HG03378 (cell line): Measurements from ENCODE around the gene LENEP.

Source experiments
- ATAC-seq: cut with Tn5 transposase; IDR thresholded peaks from one replicate; pipeline ENCODE4 v1.9.1; 2021; ENCODE audit warnings: mild to moderate bottlenecking, moderate library complexity; ENCODE audit not compliant: unreplicated experiment

LENEP gene

DNA sequence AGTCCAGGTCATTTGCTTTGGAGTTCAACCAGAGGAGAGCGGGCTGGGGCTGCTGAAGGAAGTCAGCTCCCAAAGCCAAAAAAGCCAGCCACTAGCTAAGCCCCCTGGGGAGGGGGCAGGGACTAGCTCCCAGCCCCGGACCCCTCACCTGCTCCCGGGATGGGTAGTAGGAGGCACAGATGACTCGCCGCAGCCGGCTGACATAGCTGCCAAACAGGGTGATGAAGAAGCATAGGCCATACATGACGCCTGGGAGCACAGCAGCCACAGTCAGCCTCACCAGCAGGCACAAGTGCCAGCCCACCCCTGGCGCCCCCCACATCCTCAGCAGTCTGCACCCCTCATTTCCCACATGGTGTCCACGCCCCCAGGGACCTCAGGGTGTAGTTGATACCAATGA is 32.8 kb downstream of the LENEP start:
- ATAC-seq = no peak

GRCh38 chr1:155026588-155026987 is 33.2 kb downstream of the LENEP start:
- no peak for ATAC-seq

DNA sequence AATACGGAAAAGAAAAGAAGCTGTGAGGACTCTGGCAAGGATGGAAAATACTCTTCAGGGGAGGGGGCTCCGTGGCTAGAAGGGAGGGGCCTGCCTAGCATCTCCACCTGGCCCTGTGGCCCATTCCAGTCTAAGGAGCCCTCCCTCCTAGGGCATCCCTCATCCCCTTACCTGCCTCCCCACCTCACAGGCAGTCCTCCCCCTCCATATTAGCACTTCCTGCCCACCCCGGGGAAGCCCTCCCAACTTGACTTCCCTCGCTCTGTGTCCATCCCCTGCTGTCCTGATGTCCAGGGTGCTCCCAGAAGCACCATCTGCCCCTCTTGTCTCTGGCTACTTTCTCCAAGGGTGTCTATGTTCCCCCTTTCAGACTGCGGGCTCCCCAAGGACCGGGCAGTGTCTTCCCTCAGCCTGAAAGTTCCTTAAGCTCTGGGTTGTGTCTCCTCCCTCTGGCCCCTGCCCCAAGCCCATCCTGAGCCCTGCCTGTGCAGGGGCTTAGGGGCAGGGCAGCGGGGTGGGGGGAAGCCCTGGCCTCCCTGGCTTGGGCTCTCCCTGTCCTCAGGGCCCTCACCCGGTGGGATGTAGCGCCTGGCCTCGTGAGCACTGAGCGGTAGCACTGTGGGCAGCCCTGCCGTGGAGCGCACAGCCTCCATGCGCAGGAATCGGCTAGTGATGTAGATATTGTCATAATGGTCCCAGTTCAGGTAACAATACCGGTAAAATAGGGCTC is 36.3 kb downstream of the LENEP start:
- no peak for ATAC-seq

GRCh38 chr1:155030243-155030795 is 36.9 kb downstream of the LENEP start:
- ATAC-seq = no peak

GRCh38 chr1:155030899-155031298 is 37.5 kb downstream of the LENEP start:
- no peak for ATAC-seq

- no peak for ATAC-seq
Observed at GRCh38 chr1:155032886-155033285, 39.5 kb downstream of the LENEP start.

DNA sequence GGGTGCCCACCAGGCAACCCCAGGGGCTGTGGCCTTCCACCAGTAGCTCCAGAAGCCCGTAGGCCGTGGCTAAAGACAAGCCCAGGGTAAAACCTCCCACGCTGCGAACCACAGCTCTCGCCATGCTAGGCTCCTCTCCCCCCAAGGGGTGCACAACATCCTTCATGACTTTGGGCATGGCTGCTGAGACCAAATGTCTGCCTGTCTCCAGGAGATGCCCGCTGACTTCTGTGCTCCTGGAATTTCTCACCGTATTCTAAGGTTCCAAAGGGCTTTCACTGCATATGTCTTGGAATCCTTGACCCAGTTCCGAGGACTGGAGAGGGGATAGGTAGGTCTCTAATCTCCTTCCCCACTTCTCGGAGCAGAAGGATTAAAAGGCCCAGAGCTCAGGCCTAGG is 40.1 kb downstream of the LENEP start, which contains the start of the genes DCST1 and DCST2:
TSS of gene DCST1 (plus strand) at position 301 of the 400 bp plus-strand sequence. CDS start 213 bp downstream, outside the sequence.
TSS of gene DCST2 (minus strand) at position 258 of the 400 bp plus-strand sequence. CDS start at position 178, 80 bp downstream.
- no peak for ATAC-seq

- ATAC-seq = no peak
Observed at GRCh38 chr1:155034318-155035208, 41.2 kb downstream of the LENEP start.

DNA sequence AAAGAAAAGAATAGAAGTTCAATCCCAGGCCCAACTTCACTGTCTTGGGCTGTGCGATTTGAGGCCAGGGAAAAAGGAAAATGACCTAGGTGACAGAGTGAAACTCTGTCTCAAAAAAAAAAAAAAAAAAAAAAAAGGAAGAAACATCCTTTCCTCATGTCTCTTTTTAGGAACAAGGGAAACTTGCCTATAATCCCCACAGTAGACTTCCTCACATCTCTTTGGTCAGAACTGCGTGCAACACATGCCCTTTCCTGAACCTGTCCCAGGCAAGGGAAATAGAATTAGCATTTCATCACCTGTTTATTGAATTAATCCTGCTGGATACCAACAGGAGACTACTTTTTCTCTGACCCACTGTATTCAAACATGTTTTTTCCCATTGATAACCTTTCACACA is 42.5 kb downstream of the LENEP start:
- ATAC-seq = no peak

DNA sequence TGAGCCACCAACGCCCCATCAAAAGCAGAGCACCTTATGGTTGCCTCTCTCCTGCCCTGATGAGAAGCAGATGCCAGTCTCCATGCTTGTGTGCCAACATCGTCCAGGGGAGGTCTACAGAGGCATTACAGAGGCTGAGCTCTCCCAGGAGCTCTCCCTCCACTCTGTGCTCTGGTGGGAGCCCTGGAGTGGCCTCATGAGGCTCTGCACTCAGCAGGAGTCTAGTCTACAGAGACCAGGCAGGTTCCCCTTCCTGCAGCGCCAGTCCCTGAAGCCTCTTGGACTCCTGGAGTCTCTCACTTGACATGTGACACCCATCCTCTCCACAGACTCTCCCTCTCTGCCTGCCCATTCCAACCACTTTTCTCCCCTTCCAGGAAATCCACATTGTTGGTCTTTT is 43.7 kb downstream of the LENEP start:
- ATAC-seq = no peak

DNA sequence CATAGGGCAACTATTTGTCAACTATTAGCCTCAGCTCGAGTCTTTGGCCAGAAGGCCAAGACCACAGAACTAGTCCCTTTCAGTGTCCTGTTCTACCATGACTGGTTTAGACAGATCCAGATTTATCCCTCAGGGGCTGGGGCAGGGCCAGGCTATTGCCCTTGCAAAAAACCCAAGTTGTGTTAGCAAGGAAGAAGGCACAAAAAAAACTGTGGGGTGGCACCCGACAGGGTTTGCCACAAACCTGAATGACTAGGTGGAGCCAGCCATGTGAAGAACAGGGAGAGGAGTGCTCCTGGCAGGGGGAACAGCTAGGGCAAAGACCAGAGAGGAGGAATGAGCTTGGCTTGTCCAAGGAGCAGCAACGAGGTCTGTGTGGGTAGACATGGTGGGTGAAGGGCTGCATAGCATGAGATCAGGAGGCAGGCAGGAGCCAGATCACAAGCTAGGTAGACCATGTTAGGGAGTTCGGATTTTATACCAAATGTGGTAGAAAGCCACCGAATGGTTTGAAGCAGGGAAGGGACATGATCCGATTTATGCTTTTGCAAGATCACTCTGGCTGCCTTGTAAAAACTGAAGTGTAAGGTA is 44.6 kb downstream of the LENEP start:
- ATAC-seq = no peak

DNA sequence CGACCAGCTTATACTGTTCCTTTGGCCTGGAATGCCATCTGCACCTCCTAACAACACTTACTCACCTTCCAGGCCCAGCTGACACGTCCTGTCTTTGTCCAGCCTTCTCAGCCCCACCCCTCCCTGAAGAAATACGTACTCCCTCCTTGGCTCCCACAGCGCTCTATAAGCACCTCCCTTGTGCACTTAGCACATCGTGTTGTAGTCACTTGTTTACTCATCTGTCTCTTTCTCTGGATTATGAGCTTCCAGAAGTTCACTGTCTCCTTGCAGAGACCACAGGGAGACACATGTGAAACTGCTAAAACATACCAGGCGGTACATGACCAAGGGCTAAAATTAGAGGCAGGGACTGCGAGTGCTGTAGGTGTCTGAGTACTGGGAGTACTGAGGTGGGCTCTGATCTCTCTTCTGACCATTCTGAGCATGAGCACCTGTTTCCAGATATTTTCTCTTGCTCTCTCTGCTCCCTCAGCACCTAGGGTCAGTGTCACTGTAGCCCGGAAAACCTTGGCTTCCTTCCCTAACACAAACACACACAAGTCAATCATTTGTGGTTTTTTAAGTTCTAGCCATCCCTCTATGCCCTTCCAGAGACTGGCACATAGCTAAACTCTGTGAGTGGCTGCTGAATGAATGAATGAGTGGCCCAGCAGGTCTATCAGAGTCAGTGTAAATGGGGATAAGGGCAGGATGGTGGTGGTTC is 45.4 kb downstream of the LENEP start:
- no peak for ATAC-seq

- ATAC-seq = no peak
Observed at GRCh38 chr1:155039308-155039669, 45.9 kb downstream of the LENEP start.

DNA sequence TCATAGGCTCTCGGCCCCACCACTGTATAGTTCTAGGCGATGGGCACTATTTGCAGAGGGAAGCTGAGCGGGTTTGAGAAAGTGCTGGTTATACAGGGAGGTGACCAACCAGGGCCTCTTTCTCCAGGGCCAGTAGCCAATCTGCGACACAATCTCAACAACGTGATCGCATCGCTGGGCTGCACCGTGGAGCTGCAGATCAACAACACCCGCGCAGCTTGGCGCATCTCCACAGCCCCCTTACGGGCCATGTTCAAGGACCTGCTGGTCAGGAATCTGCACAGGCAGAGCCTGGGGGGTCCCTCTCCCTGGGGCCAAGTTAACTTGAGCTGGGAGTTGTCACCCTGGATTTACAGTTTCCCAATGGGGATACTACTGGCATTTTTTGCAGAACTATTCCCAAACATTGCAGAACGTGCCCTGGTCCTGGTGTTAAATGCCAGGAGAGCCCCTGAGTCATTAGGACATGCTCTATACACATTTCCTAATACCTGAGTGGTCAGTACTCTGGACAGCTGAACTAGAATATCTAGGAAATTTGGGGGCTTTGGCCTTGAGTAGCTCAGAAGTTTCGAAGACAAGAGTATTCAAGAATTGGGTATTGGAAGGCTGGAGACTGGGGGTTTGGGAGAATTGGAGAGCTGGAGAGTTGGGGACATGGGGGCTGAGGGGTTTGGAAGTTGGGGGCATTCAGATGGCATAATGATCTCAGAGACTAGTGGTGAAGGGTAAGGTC is 47.1 kb downstream of the LENEP start:
- ATAC-seq = no peak

DNA sequence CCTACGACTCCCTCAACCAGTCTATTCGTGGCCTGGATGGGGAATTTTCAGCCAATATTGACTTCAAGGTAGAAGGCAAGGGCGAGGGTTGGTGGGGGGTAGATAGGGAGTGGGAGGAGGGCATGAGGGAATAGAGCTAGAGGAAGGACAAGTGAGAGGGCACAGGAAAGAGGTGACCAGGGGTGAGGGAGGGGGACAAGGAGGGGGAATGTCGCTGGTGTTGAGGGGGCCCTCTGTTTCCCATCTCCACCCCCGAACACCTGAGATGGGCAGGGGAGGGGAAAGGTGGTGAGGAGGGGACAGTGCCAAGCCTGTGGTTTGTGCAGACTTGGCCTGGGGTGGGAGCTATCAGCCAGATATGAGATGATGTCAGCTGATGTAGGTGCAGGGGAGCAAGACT is 49.4 kb downstream of the LENEP start:
- ATAC-seq = no peak

DNA sequence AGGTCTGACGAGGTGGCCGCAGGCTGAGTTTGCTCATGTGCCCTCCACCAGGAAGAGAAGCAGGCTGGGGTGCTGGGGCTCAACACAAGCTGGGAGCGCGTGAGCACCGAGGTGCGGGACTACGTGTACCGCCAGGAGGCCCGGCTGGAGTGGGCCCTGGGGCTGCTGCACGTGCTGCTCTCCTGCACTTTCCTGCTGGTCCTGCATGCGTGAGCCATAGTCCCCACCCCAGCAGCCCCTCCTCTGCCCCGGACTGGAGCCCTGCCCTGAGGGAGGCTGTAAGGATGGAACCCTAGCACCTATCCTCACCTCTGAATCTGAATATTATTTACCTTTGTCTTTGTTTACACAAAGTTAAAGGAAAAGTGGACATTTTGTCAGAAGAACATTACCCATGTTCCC is 49.9 kb downstream of the LENEP start:
- ATAC-seq = no peak

DNA sequence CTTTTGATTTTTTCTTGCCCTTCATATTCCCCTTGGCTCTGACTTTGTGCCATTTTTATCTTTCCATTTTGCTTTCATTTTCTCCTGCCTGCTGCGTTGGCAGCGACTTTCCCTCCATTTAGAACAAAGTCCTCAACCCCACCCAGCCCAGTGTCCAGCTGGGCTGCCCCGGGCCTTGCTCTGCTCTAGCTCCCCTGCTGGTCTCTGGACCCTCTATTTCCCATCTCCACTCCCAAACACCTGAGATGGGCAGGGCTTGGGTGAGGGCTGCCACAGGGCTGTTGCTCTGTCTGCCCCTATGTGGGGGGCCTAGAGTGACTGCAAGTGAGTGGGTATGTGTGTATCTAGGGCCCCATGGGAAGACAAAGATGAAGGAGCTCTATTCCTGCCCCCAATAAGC is 50.4 kb downstream of the LENEP start:
- no peak for ATAC-seq
